Neural progenitor cell (in vitro differentiated cells): ENCODE results near the gene NHLRC1.

Experiments used
- EZH2 ChIP-seq: fragments of 200-600 bp; sonication (generic); IDR thresholded peaks from 2 replicates; pipeline ENCODE4 v1.6.1; 2017; ENCODE audit warnings: antibody characterized with exemption, mild to moderate bottlenecking, moderate library complexity
- TF ChIP-seq, protein P1 (sequence below): fragments of 200-600 bp; sonication (generic); IDR thresholded peaks from 2 replicates; pipeline ENCODE4 v1.5.1; 2017; ENCODE audit warnings: antibody characterized with exemption, mild to moderate bottlenecking

DNA sequence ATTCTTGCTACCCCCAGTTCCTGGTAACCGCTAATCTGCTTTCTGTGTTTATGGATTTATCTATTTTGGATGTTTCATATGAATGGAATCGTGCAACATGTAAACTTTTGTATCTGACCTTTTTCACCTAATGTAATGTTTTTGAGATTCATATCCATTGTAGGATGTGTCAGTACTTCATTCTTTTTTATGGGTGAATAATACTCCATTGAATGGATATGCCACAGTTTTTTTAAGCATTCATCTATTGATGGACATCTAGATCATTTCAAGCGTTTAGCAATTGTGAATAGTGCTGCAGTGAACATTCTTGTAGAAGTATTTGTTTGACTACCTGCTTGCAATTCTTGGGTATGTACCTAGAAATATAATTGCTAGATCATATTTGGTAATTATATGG is 45.8 kb upstream of the NHLRC1 start:
- TF ChIP-seq, protein P1, sequence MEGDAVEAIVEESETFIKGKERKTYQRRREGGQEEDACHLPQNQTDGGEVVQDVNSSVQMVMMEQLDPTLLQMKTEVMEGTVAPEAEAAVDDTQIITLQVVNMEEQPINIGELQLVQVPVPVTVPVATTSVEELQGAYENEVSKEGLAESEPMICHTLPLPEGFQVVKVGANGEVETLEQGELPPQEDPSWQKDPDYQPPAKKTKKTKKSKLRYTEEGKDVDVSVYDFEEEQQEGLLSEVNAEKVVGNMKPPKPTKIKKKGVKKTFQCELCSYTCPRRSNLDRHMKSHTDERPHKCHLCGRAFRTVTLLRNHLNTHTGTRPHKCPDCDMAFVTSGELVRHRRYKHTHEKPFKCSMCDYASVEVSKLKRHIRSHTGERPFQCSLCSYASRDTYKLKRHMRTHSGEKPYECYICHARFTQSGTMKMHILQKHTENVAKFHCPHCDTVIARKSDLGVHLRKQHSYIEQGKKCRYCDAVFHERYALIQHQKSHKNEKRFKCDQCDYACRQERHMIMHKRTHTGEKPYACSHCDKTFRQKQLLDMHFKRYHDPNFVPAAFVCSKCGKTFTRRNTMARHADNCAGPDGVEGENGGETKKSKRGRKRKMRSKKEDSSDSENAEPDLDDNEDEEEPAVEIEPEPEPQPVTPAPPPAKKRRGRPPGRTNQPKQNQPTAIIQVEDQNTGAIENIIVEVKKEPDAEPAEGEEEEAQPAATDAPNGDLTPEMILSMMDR = no peak
- no peak for TF ChIP-seq EZH2
